H1 (cell line): ENCODE results near the gene STARD13. TPM values are rescaled to one million over a fixed set of nuclear protein-coding genes. Genes with fewer than 3 reads are reported as not detected.

Source experiments
- CTCF ChIA-PET: fragments of 300-600 bp; sonication (Branson Sonifier 250); formaldehyde crosslinking; loops from one replicate; lab custom pipeline; 2021; ENCODE audit not compliant: partially characterized antibody; lab: Charles Lee
- POLR2A ChIA-PET: fragments of 300-600 bp; sonication (Branson Sonifier 250); formaldehyde crosslinking; loops from one replicate; lab custom pipeline; 2021; ENCODE audit warnings: inconsistent platforms; ENCODE audit not compliant: partially characterized antibody; lab: Charles Lee
- DNase-seq, 2 experiments: peaks; one replicate each; pipeline versions ENCODE4 v3.0.0 to v3.0.0-alpha.2; 2010 to 2022; ENCODE audit warnings: low spot score in 2 of 2, low read depth in 1 of 2, mixed read lengths in 1 of 2
- FAIRE-seq: peaks from 2 replicates; lab custom pipeline; 2011; peaks lifted over from hg19 to GRCh38; lab: Jason Lieb, UNC
- H2AFZ ChIP-seq: 2 replicates; pipeline ENCODE4 v1.8.1; 2012; ENCODE audit warnings: low read length, inconsistent platforms
- H2AK5ac ChIP-seq: 2 replicates; pipeline ENCODE4 v1.6.1; 2013; ENCODE audit warnings: low read depth, low read length
- H2BK120ac ChIP-seq: replicated peaks from 2 replicates; pipeline ENCODE3; 2013; ENCODE audit warnings: low read depth, low read length, inconsistent platforms
- H2BK12ac ChIP-seq: 2 replicates; pipeline ENCODE4 v1.6.1; 2013; ENCODE audit warnings: low read depth, low read length
- H2BK15ac ChIP-seq: 2 replicates; pipeline ENCODE4 v1.6.1; 2013; ENCODE audit warnings: low read length
- H2BK20ac ChIP-seq: 2 replicates; pipeline ENCODE4 v1.6.1; 2013; ENCODE audit warnings: low read length
- H2BK5ac ChIP-seq: 2 replicates; pipeline ENCODE4 v1.6.1; 2013; ENCODE audit warnings: low read depth, low read length
- H3K14ac ChIP-seq: 2 replicates; pipeline ENCODE4 v1.6.1; 2013; ENCODE audit warnings: inconsistent platforms; ENCODE audit not compliant: insufficient read length
- H3K18ac ChIP-seq: 2 replicates; pipeline ENCODE4 v1.6.1; 2013; ENCODE audit warnings: low read length; ENCODE audit errors: extremely low read depth
- H3K23ac ChIP-seq: 2 replicates; pipeline ENCODE4 v1.6.1; 2013; ENCODE audit warnings: inconsistent platforms; ENCODE audit not compliant: insufficient read length
- H3K23me2 ChIP-seq: 2 replicates; pipeline ENCODE4 v1.6.1; 2013; ENCODE audit warnings: low read depth, low read length
- H3K27ac ChIP-seq: 2 replicates; pipeline ENCODE4 v1.6.1; 2011; ENCODE audit warnings: low read depth, low read length, inconsistent platforms
- H3K27me3 ChIP-seq, 4 experiments: replicated peaks in 1 of 4; 1 replicate in 1 of 4; 2 replicates in 3 of 4; pipeline versions ENCODE4 v1.6.1 to v1.8.1; 2011 to 2013; ENCODE audit warnings: low read length in 3 of 4, mild to moderate bottlenecking in 3 of 4, inconsistent platforms in 2 of 4, mixed read lengths in 2 of 4, moderate library complexity in 1 of 4; ENCODE audit not compliant: control insufficient read depth in 3 of 4, insufficient read depth in 3 of 4; ENCODE audit errors: extremely low read depth in 1 of 4
- H3K36me3 ChIP-seq, 4 experiments: 2 replicates each; pipeline versions ENCODE4 v1.6.1 to v1.8.1; 2011 to 2013; ENCODE audit warnings: mild to moderate bottlenecking in 4 of 4, low read length in 3 of 4, moderate library complexity in 2 of 4, control low read depth in 1 of 4, inconsistent platforms in 1 of 4; ENCODE audit not compliant: insufficient read depth in 4 of 4, control insufficient read depth in 2 of 4
- H3K4ac ChIP-seq: replicated peaks from 2 replicates; pipeline ENCODE3; 2013; ENCODE audit warnings: low read length, low read depth, mixed read lengths, inconsistent platforms; ENCODE audit not compliant: insufficient read length
- H3K4me1 ChIP-seq, 4 experiments: replicated peaks in 1 of 4; 1 replicate in 1 of 4; 2 replicates in 3 of 4; pipeline versions ENCODE4 v1.6.1 to v1.8.1; 2011 to 2013; ENCODE audit warnings: low read length in 3 of 4, inconsistent platforms in 2 of 4, mixed read lengths in 1 of 4; ENCODE audit not compliant: insufficient read depth in 4 of 4, control insufficient read depth in 3 of 4
- H3K4me2 ChIP-seq, 2 experiments: 2 replicates each; pipeline versions ENCODE4 v1.6.1 to v1.8.1; 2011 to 2013; ENCODE audit warnings: low read depth in 2 of 2, low read length in 2 of 2, control low read depth in 1 of 2, inconsistent platforms in 1 of 2, mild to moderate bottlenecking in 1 of 2; ENCODE audit not compliant: insufficient read depth in 1 of 2
- H3K4me3 ChIP-seq, 4 experiments: fragments of 200-600, 300-600 bp in 1 of 4; sonication (generic), shearing (Covaris generic), sonication (Bioruptor Twin) in 1 of 4; 2 replicates each; pipeline versions ENCODE4 v1.5.1 to v1.8.1; 2011 to 2016; ENCODE audit warnings: low read length in 4 of 4, low read depth in 3 of 4, control low read depth in 2 of 4, inconsistent platforms in 2 of 4, mild to moderate bottlenecking in 2 of 4, mixed read lengths in 1 of 4, moderate library complexity in 1 of 4; ENCODE audit not compliant: insufficient read depth in 2 of 4; ENCODE audit errors: extremely low read depth in 1 of 4
- H3K56ac ChIP-seq: replicated peaks from 2 replicates; pipeline ENCODE3; 2013; ENCODE audit warnings: low read depth, mild to moderate bottlenecking, mixed read lengths, low read length, inconsistent platforms; ENCODE audit not compliant: insufficient read length
- H3K79me1 ChIP-seq: 2 replicates; pipeline ENCODE4 v1.6.1; 2013; ENCODE audit warnings: low read depth, low read length, control low read depth
- H3K79me2 ChIP-seq, 2 experiments: 2 replicates each; pipeline versions ENCODE4 v1.6.1 to v1.8.1; 2012 to 2013; ENCODE audit warnings: low read length in 2 of 2, mild to moderate bottlenecking in 2 of 2, inconsistent platforms in 1 of 2; ENCODE audit not compliant: insufficient read depth in 2 of 2, control insufficient read depth in 1 of 2
- H3K9ac ChIP-seq, 4 experiments: replicated peaks in 1 of 4; 1 replicate in 1 of 4; 2 replicates in 3 of 4; pipeline versions ENCODE4 v1.6.1 to v1.8.1; 2011 to 2013; ENCODE audit warnings: low read depth in 3 of 4, low read length in 3 of 4, control low read depth in 2 of 4, mild to moderate bottlenecking in 2 of 4, moderate library complexity in 2 of 4, inconsistent platforms in 1 of 4; ENCODE audit errors: extremely low read depth in 1 of 4
- H3K9me3 ChIP-seq, 2 experiments: 2 replicates each; pipeline versions ENCODE4 v1.6.1 to v1.8.1; 2012 to 2013; ENCODE audit warnings: mild to moderate bottlenecking in 2 of 2, moderate library complexity in 2 of 2, control low read depth in 1 of 2, inconsistent platforms in 1 of 2, low read depth in 1 of 2, low read length in 1 of 2, mixed read lengths in 1 of 2; ENCODE audit not compliant: insufficient read depth in 2 of 2
- H4K20me1 ChIP-seq, 2 experiments: replicated peaks in 1 of 2; 2 replicates each; pipeline versions ENCODE3 to v1.8.1; 2011 to 2013; ENCODE audit warnings: inconsistent platforms in 2 of 2, low read length in 2 of 2, mild to moderate bottlenecking in 1 of 2; ENCODE audit not compliant: insufficient read depth in 2 of 2, control insufficient read depth in 1 of 2
- H4K5ac ChIP-seq: 2 replicates; pipeline ENCODE4 v1.6.1; 2013; ENCODE audit warnings: low read length, low read depth, mixed read lengths, inconsistent platforms; ENCODE audit not compliant: insufficient read length
- H4K8ac ChIP-seq: 2 replicates; pipeline ENCODE4 v1.8.0; 2013; ENCODE audit warnings: mild to moderate bottlenecking, moderate library complexity, low read length, inconsistent platforms; ENCODE audit not compliant: insufficient read depth; ENCODE audit errors: extremely low read depth
- H4K91ac ChIP-seq: replicated peaks from 2 replicates; pipeline ENCODE3; 2013; ENCODE audit warnings: low read length, mixed read lengths, inconsistent platforms; ENCODE audit not compliant: insufficient read length
- CHD2 ChIP-seq: IDR thresholded peaks from 2 replicates; pipeline ENCODE4 v1.6.1; 2012; ENCODE audit warnings: low read length, improper control_type of control experiment
- EP300 ChIP-seq, 2 experiments: IDR thresholded peaks; 1 replicate in 1 of 2; 2 replicates in 1 of 2; pipeline ENCODE4 v1.6.1; 2011 to 2012; ENCODE audit warnings: low read depth in 2 of 2, low read length in 2 of 2, mild to moderate bottlenecking in 2 of 2, borderline replicate concordance in 1 of 2, inconsistent platforms in 1 of 2, moderate library complexity in 1 of 2
- FOSL1 ChIP-seq: IDR thresholded peaks from 2 replicates; pipeline ENCODE4 v1.6.1; 2011; ENCODE audit warnings: mild to moderate bottlenecking, low read depth, low read length, moderate library complexity; ENCODE audit not compliant: insufficient read depth
- KDM4A ChIP-seq: IDR thresholded peaks from one replicate; pipeline ENCODE4 v1.7.1; 2012; ENCODE audit warnings: low read depth, mild to moderate bottlenecking, moderate library complexity, low read length, inconsistent platforms; ENCODE audit not compliant: severe bottlenecking
- POLR2A ChIP-seq, 2 experiments: IDR thresholded peaks; 1 replicate in 1 of 2; 2 replicates in 1 of 2; pipeline ENCODE4 v1.6.1; 2011; ENCODE audit warnings: low read depth in 2 of 2, low read length in 2 of 2, mild to moderate bottlenecking in 2 of 2; ENCODE audit errors: control extremely low read depth in 1 of 2
- POU5F1 ChIP-seq: IDR thresholded peaks from 2 replicates; pipeline ENCODE4 v1.6.1; 2011; ENCODE audit warnings: low read depth, mild to moderate bottlenecking, low read length, moderate library complexity
- RAD21 ChIP-seq, 2 experiments: IDR thresholded peaks in 1 of 2; conservative IDR thresholded peaks in 1 of 2; 2 replicates each; pipeline ENCODE4 v1.6.1; 2011; ENCODE audit warnings: low read depth in 2 of 2, low read length in 2 of 2, improper control_type of control experiment in 1 of 2, inconsistent platforms in 1 of 2, mild to moderate bottlenecking in 1 of 2, moderate library complexity in 1 of 2
- RFX5 ChIP-seq: IDR thresholded peaks from 2 replicates; pipeline ENCODE4 v1.6.1; 2011; ENCODE audit warnings: low read depth, low read length, improper control_type of control experiment, borderline replicate concordance
- TBP ChIP-seq: IDR thresholded peaks from 2 replicates; pipeline ENCODE4 v1.6.1; 2011; ENCODE audit warnings: low read depth, low read length, improper control_type of control experiment
- WGBS, 2 experiments: shearing (Covaris generic) in 1 of 2; methylation state at CpG; one replicate each; pipeline versions ENCODE4 v1.1.6 to v1.1.7; 2013 to 2015; ENCODE audit warnings: low lambda C conversion rate in 2 of 2, mixed read lengths in 2 of 2, inconsistent platforms in 1 of 2, low coverage in 1 of 2, missing lambda C conversion rate in 1 of 2; ENCODE audit not compliant: insufficient replicate concordance in 2 of 2, insufficient coverage in 1 of 2, insufficient read length in 1 of 2; ENCODE audit errors: extremely low coverage in 1 of 2, missing lambda C conversion rate in 1 of 2; 5-methylcytosine and 5-hydroxymethylcytosine counted together
- polyA plus RNA-seq, 7 experiments: library from polyadenylated mRNA; depleted of rRNA in 3 of 7; stranded (reverse) in 5 of 7; unstranded in 2 of 7; fragments of >200 nt in 5 of 7; fragments of 200-250 nt in 2 of 7; gene quantifications; 1 replicate in 5 of 7; 2 replicates in 1 of 7; 4 replicates in 1 of 7; pipeline versions ENCODE4 v1.2.1 to v1.2.3, GENCODE V29; 2011 to 2013; ENCODE audit warnings: missing spikeins in 2 of 7, mixed read lengths in 2 of 7
- total RNA-seq: library from RNA; stranded (reverse); fragmentation: NEBNext Ultra II Directional; extraction: Animal tissue kit (Norgen Biotek cat#: 25700); gene quantifications from 2 replicates; pipeline ENCODE4 v1.2.1, GENCODE V29; 2021
- TF ChIP-seq, protein P1 (sequence below): IDR thresholded peaks from 2 replicates; pipeline ENCODE4 v1.6.1; 2011; ENCODE audit warnings: low read depth, mild to moderate bottlenecking, low read length; ENCODE audit not compliant: insufficient read depth

The STARD13 gene
- total and polyA plus RNA-seq, 2 of the 8 experiments (the other 6 are each of a cell fraction or from before 2014, with no cell fraction given), result 0.82 to 2.9 TPM

DNA sequence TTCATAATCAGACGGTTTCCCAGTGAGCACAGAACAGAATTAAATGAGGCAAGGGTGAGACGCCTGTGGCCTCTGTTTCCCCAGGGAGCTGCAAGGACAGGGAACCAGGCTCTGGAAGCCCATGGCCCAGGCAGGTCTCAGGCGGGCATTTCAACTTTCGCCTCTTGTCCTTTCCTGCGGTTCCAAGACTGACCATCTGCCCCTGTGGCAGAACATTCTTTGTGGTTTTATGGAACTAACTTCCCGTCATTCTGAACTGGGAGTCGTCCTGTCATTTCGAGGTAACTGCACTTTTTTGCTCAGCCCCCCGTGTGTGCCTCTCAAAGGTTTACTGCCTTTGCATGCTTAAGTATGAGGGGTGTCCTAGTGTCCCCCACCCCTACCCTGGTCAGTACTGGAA is 198.5 kb downstream of the STARD13 start:
- Histone ChIP-seq H3K18ac (no peak overlapping the region), H3K9me3 (no peaks in the 10 kb centered on the region), H2BK15ac (no peak overlapping the region), H2BK5ac (no peak overlapping the region), H3K9ac (no peak overlapping the region), H3K14ac (no peak overlapping the region), H2AFZ (no peak overlapping the region), H3K4me1 (peaks cover 0 to 4% (median 2%) of the 10 kb centered on the region in 4 experiments; a peak in 4 of 7 replicates), H4K8ac (no peak overlapping the region), H3K23ac (no peak overlapping the region), H2BK12ac (no peak overlapping the region; the same call in 1 of the 2 replicates), H4K91ac (no peak overlapping the region), H4K5ac (no peak overlapping the region), H3K56ac (no peak overlapping the region), H3K4ac (no peak overlapping the region), H2BK120ac (no peak overlapping the region), H3K27ac (no peak overlapping the region), H2AK5ac (no peak overlapping the region), H3K23me2 (no peaks in the 10 kb centered on the region), H3K4me3 (no peak overlapping the region), H3K4me2 (no peak overlapping the region), H3K36me3 (no peaks in the 10 kb centered on the region), H3K27me3 (no peaks in the 10 kb centered on the region), H3K79me2 (no peaks in the 10 kb centered on the region), H3K79me1 (no peaks in the 10 kb centered on the region), H2BK20ac (no peak overlapping the region), H4K20me1 (no peaks in the 10 kb centered on the region)
- ChIA-PET POLR2A (no interaction called here), CTCF (no interaction called here)
- TF ChIP-seq KDM4A (no peak), POU5F1 (no peak), RFX5 (no peak), FOSL1 (no peak), RAD21 (IDR thresholded peaks at IDR 0.05 in 1 of 2, conservative IDR thresholded peaks at IDR 0.05 in 1 of 2; ENCODE audit: low read depth in 2 of 2, low read length in 2 of 2) (no peak), EP300 (IDR thresholded peaks at IDR 0.05; ENCODE audit: borderline replicate concordance in 1 of 2, low read depth in 2 of 2, low read length in 2 of 2) (no peak), CHD2 (no peak), TBP (no peak), POLR2A (IDR thresholded peaks at IDR 0.05; ENCODE audit: control extremely low read depth in 1 of 2, low read depth in 2 of 2, low read length in 2 of 2) (no peak)
- TF ChIP-seq, protein P1, sequence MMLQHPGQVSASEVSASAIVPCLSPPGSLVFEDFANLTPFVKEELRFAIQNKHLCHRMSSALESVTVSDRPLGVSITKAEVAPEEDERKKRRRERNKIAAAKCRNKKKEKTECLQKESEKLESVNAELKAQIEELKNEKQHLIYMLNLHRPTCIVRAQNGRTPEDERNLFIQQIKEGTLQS, result no peak
- no peak for FAIRE-seq
- DNase-seq, result no peak
- WGBS, 2 experiments, result 93% methylated on average over 9 of the region's 9 CpGs; no CpG with 5 or more reads in 1 of the 2 experiments
